Liver (tissue), 3 donors: ENCODE results near the gene GRK5.

Source experiments
- CTCF ChIP-seq: fragments of 150-350 bp; IDR thresholded peaks from 2 replicates; pipeline ENCODE4 v1.5.1; 2017; ENCODE audit warnings: improper control_type of control experiment, low read depth, low read length; ENCODE audit not compliant: missing input control
- JUND ChIP-seq, 2 donors: IDR thresholded peaks; 2 replicates each; pipeline ENCODE4 v1.6.1; 2016; ENCODE audit warnings: antibody characterized with exemption in 2 of 2
- MAX ChIP-seq: IDR thresholded peaks from 2 replicates; pipeline ENCODE4 v1.6.1; 2016; ENCODE audit warnings: antibody characterized with exemption
- SP1 ChIP-seq: IDR thresholded peaks from 2 replicates; pipeline ENCODE4 v1.6.1; 2018; ENCODE audit warnings: antibody characterized with exemption, mild to moderate bottlenecking
- TAF1 ChIP-seq: conservative IDR thresholded peaks from 2 replicates; pipeline ENCODE4 v1.6.1; 2016; ENCODE audit warnings: antibody characterized with exemption, mild to moderate bottlenecking
- TF ChIP-seq, protein P1 (sequence below): IDR thresholded peaks from 2 replicates; pipeline ENCODE4 v1.6.1; 2016; ENCODE audit warnings: antibody characterized with exemption, mild to moderate bottlenecking
- donor health status: healthy.
- donor health status: healthy.

DNA sequence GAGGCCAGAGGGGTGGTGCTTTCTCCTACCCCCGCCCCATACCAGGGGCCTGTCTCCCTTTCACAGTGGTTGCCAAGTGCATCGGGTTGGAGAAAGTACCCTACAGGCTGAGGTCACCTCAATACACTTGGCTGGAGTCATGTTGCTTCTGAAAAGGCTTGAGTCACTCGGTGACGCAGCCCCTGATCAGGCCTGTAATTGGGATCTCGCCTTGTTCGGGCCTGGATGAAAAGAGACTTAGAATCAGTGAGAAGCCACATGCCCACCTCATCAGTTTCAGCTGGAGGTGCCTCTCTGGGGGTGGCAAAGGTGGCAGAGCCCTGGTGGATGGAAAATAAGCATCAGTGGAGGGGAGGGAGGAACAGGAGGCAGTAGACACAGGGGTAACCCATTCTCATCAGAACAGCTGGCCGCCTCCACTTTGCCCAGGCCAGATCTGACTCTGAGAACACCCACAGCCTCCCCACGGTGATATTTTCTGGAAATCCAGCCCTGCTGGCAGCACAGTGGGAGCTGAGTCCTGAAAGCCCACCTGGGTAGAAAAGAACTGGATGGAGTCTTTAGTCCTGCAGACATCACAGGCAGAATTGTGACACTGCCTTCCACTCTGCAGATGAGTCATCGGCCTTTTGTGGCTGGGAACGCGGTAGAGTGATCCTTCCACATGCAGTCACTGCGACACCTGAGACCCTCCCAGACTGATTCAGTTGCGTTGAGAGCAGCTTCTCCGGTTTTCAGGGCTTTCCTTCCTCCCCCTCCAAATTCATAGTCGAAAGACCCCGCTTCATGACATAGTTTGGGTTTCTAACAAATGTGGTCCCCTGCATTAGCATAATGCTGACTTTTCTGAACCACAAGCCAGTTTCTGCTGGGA, 108.0 kb downstream of the GRK5 start:
- TF ChIP-seq SP1 (no peak), CTCF (no peak), JUND (IDR thresholded peaks at IDR 0.05) (no peak), TAF1 (no peak), MAX (no peak)
- TF ChIP-seq, protein P1, sequence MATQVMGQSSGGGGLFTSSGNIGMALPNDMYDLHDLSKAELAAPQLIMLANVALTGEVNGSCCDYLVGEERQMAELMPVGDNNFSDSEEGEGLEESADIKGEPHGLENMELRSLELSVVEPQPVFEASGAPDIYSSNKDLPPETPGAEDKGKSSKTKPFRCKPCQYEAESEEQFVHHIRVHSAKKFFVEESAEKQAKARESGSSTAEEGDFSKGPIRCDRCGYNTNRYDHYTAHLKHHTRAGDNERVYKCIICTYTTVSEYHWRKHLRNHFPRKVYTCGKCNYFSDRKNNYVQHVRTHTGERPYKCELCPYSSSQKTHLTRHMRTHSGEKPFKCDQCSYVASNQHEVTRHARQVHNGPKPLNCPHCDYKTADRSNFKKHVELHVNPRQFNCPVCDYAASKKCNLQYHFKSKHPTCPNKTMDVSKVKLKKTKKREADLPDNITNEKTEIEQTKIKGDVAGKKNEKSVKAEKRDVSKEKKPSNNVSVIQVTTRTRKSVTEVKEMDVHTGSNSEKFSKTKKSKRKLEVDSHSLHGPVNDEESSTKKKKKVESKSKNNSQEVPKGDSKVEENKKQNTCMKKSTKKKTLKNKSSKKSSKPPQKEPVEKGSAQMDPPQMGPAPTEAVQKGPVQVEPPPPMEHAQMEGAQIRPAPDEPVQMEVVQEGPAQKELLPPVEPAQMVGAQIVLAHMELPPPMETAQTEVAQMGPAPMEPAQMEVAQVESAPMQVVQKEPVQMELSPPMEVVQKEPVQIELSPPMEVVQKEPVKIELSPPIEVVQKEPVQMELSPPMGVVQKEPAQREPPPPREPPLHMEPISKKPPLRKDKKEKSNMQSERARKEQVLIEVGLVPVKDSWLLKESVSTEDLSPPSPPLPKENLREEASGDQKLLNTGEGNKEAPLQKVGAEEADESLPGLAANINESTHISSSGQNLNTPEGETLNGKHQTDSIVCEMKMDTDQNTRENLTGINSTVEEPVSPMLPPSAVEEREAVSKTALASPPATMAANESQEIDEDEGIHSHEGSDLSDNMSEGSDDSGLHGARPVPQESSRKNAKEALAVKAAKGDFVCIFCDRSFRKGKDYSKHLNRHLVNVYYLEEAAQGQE = no peak
